Vagina (tissue), 2 donors: ENCODE measurements around the gene USP32.
"Not testable (repeated sequence)": the region's sequence is repeated elsewhere in the genome, so short reads cannot be mapped to it uniquely, and the experiment has no call there.

ENCODE experiments used
- CTCF ChIP-seq, 3 experiments: fragments of 450-650 bp in 2 of 3; fragments of 200-600 bp in 1 of 3; sonication (generic) in 1 of 3; IDR thresholded peaks; one replicate each; pipeline ENCODE4 v1.5.1; 2017 to 2019; ENCODE audit warnings: antibody characterized with exemption in 3 of 3, mild to moderate bottlenecking in 2 of 3, moderate library complexity in 2 of 3
- POLR2A ChIP-seq, 2 donors: fragments of 450-650 bp; IDR thresholded peaks; one replicate each; pipeline ENCODE4 v1.6.1; 2017; ENCODE audit warnings: antibody characterized with exemption in 2 of 2, mild to moderate bottlenecking in 2 of 2, moderate library complexity in 2 of 2
- POLR2AphosphoS5 ChIP-seq, 2 donors: sonication (generic); formaldehyde crosslinking; IDR thresholded peaks; one replicate each; pipeline ENCODE4 v1.9.0; 2017; ENCODE audit warnings: antibody characterized with exemption in 2 of 2, mild to moderate bottlenecking in 2 of 2, low read depth in 1 of 2; ENCODE audit not compliant: insufficient read depth in 1 of 2

- TF ChIP-seq CTCF (IDR thresholded peaks at IDR 0.05); POLR2A (IDR thresholded peaks at IDR 0.05); POLR2AphosphoS5 (IDR thresholded peaks at IDR 0.05; ENCODE audit: insufficient read depth in 1 of 2, low read depth in 1 of 2): not testable (repeated sequence)
Measured at GRCh38 chr17:60215895-60216294, 176.0 kb downstream of the USP32 start.
